SK-N-SH treated with all-trans-retinoic acid at 6 μM for 48 hours (cell line): ENCODE data around the gene MAPKAPK5.
"Not testable (repeated sequence)": the region's sequence is repeated elsewhere in the genome, so short reads cannot be mapped to it uniquely, and the experiment has no call there.

ENCODE experiments used
- ATAC-seq: fragments of 200-7000 bp; cut with Tn5 transposase; 3 replicates; pipeline ENCODE4 v1.9.1; 2020; ENCODE audit warnings: mild to moderate bottlenecking, moderate library complexity
- BACH2 ChIP-seq: fragments of 250-450 bp; sonication (Bioruptor Pico); IDR thresholded peaks from 2 replicates; pipeline ENCODE4 v1.9.0; 2021; ENCODE audit warnings: mild to moderate bottlenecking, borderline replicate concordance
- CREB5 ChIP-seq: fragments of 250-450 bp; sonication (Bioruptor Pico); IDR thresholded peaks from 2 replicates; pipeline ENCODE4 v1.5.1; 2020; ENCODE audit warnings: low read depth, mild to moderate bottlenecking, moderate library complexity
- CSDC2 ChIP-seq: fragments of 250-450 bp; sonication (Bioruptor Pico); IDR thresholded peaks from 2 replicates; pipeline ENCODE4 v1.5.0; 2020; ENCODE audit warnings: mild to moderate bottlenecking, moderate library complexity
- ESRRG ChIP-seq: fragments of 250-450 bp; sonication (Bioruptor Pico); IDR thresholded peaks from 2 replicates; pipeline ENCODE4 v1.6.1; 2021; ENCODE audit warnings: mild to moderate bottlenecking
- ISL1 ChIP-seq: fragments of 250-450 bp; sonication (Bioruptor Pico); IDR thresholded peaks from 2 replicates; pipeline ENCODE4 v2.1.2; 2022; ENCODE audit warnings: mild to moderate bottlenecking, moderate library complexity
- OSR1 ChIP-seq: fragments of 250-450 bp; sonication (Bioruptor Pico); IDR thresholded peaks from 2 replicates; pipeline ENCODE4 v1.8.0; 2022; ENCODE audit warnings: moderate library complexity, mild to moderate bottlenecking, inconsistent platforms
- PATZ1 ChIP-seq: fragments of 250-450 bp; sonication (Bioruptor Pico); IDR thresholded peaks from 2 replicates; pipeline ENCODE4 v1.8.0; 2020; ENCODE audit warnings: mild to moderate bottlenecking, moderate library complexity, borderline replicate concordance
- POU6F1 ChIP-seq: fragments of 250-450 bp; sonication (Bioruptor Pico); IDR thresholded peaks from 2 replicates; pipeline ENCODE4 v1.8.0; 2021; ENCODE audit warnings: low read depth, mild to moderate bottlenecking, moderate library complexity, borderline replicate concordance
- PPARA ChIP-seq: fragments of 250-450 bp; sonication (Bioruptor Pico); IDR thresholded peaks from 2 replicates; pipeline ENCODE4 v1.5.0; 2020; ENCODE audit warnings: mild to moderate bottlenecking, borderline replicate concordance
- RARB ChIP-seq: fragments of 250-450 bp; sonication (Bioruptor Pico); IDR thresholded peaks from 2 replicates; pipeline ENCODE4 v1.8.0; 2021; ENCODE audit warnings: mild to moderate bottlenecking, moderate library complexity
- SNAI2 ChIP-seq: fragments of 250-450 bp; sonication (Bioruptor Pico); IDR thresholded peaks from 2 replicates; pipeline ENCODE4 v1.5.0; 2020; ENCODE audit warnings: mild to moderate bottlenecking, moderate library complexity
- TCF4 ChIP-seq: fragments of 250-450 bp; sonication (Bioruptor Pico); IDR thresholded peaks from 2 replicates; pipeline ENCODE4 v1.8.0; 2021; ENCODE audit warnings: mild to moderate bottlenecking, moderate library complexity, borderline replicate concordance
- TOX ChIP-seq: fragments of 250-450 bp; sonication (Bioruptor Pico); IDR thresholded peaks from 2 replicates; pipeline ENCODE4 v1.8.0; 2021; ENCODE audit warnings: mild to moderate bottlenecking, moderate library complexity, borderline replicate concordance
- ZC3H10 ChIP-seq: fragments of 250-450 bp; sonication (Bioruptor Pico); IDR thresholded peaks from 2 replicates; pipeline ENCODE4 v1.5.1; 2021; ENCODE audit warnings: mild to moderate bottlenecking, moderate library complexity
- ZFP3 ChIP-seq: fragments of 250-450 bp; sonication (Bioruptor Pico); IDR thresholded peaks from 2 replicates; pipeline ENCODE4 v1.5.0; 2020; ENCODE audit warnings: mild to moderate bottlenecking, moderate library complexity
- ZFP30 ChIP-seq: fragments of 450-650 bp; formaldehyde crosslinking; IDR thresholded peaks from 2 replicates; pipeline ENCODE4 v1.5.0; 2022; ENCODE audit warnings: mild to moderate bottlenecking, moderate library complexity
- ZNF565 ChIP-seq: fragments of 450-650 bp; formaldehyde crosslinking; conservative IDR thresholded peaks from 2 replicates; pipeline ENCODE4 v1.5.0; 2020; ENCODE audit warnings: low read depth, mild to moderate bottlenecking, moderate library complexity
- ZNF70 ChIP-seq: fragments of 450-650 bp; formaldehyde crosslinking; IDR thresholded peaks from 2 replicates; pipeline ENCODE4 v1.5.0; 2020; ENCODE audit warnings: mild to moderate bottlenecking, moderate library complexity
- ZNF8 ChIP-seq: fragments of 450-650 bp; formaldehyde crosslinking; IDR thresholded peaks from 2 replicates; pipeline ENCODE4 v1.5.0; 2020; ENCODE audit warnings: mild to moderate bottlenecking, moderate library complexity
- TF ChIP-seq, protein P1 (sequence below): fragments of 250-450 bp; sonication (Bioruptor Pico); IDR thresholded peaks from 2 replicates; pipeline ENCODE4 v1.5.1; 2021; ENCODE audit warnings: mild to moderate bottlenecking, moderate library complexity

MAPKAPK5 gene

DNA sequence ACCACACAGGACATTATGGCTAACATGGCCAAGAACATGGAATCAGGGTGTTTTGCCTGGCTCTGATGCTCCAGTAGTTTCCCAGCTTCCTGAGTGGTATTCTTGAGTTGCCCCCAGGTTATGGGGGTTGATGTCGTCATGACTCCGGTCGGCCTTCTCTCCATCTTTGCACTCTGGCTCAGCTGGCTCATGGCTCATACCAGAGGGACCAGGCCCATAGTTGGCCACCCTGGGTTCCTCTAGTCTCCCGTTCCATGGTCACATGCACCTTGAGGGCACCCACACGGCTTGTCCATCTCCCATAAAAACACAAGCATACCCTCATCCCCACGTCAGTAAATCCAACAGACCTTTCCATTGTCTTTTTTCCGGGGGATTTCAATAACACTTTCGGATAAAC, 23.7 kb upstream of the MAPKAPK5 start:
- no peak for ATAC-seq
- TF ChIP-seq ZNF565, result no peak
- TF ChIP-seq RARB (CRISPR knock-in tag), result no peak
- TF ChIP-seq ESRRG (CRISPR knock-in tag), result no peak
- no peak for TF ChIP-seq ZFP3
- TF ChIP-seq, protein P1, sequence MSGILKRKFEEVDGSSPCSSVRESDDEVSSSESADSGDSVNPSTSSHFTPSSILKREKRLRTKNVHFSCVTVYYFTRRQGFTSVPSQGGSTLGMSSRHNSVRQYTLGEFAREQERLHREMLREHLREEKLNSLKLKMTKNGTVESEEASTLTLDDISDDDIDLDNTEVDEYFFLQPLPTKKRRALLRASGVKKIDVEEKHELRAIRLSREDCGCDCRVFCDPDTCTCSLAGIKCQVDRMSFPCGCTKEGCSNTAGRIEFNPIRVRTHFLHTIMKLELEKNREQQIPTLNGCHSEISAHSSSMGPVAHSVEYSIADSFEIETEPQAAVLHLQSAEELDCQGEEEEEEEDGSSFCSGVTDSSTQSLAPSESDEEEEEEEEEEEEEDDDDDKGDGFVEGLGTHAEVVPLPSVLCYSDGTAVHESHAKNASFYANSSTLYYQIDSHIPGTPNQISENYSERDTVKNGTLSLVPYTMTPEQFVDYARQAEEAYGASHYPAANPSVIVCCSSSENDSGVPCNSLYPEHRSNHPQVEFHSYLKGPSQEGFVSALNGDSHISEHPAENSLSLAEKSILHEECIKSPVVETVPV (CRISPR knock-in tag), result no peak
- TF ChIP-seq ZFP30 (CRISPR knock-in tag), result no peak
- TF ChIP-seq PATZ1, result no peak
- TF ChIP-seq PPARA (CRISPR knock-in tag), result no peak
- TF ChIP-seq ZNF70 (CRISPR knock-in tag), result no peak
- no peak for TF ChIP-seq ZC3H10 (CRISPR knock-in tag)
- no peak for TF ChIP-seq POU6F1 (CRISPR knock-in tag)
- TF ChIP-seq, all 23 proteins: peak for 0

DNA sequence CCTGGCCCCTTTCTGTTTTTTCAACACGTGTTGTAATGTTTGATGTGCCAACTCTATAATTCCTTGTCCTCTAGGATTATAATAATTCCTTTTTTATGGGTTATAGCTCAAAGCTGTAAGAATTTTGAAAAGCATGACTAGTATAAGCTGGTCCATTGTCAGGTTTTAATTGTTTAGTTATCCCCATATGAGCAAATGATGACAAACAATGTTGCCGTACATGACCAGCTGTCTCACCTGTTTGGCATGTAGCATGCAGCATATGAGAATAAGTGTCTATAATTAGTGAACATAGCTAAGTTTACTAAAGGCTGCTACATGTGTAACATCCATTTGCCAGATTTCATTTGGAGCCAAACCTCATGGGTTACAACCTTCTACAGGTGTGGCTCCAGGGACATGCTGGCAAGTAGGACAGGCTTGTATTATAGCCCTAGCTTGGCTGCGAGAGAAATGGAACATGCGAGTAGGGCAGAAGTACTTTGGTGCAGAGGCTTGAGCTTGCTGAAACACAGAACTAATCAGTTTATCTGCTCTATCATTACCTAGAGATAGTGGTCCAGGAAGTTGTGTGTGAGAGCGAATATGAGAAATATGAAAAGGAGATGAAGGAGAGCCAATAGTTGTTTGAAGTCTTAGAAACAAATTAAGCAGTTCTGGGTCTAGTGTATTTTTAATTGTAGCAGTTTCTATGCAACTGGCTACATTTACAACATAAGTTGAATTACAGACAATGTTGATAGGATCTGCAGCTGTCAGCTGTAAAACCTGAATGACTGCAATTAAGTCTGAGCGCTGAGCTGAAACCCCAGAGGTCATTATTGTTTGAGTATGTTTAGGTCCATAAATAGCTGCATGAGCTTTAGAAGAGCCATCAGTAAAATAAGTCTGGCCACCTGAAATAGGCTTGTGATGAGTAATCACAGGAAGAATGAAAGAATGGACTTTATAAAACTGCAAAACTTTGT, 22.6 kb upstream of the MAPKAPK5 start:
- TF ChIP-seq, protein P1 (CRISPR knock-in tag), result no peak
- TF ChIP-seq SNAI2 (CRISPR knock-in tag) (no peak), ZFP3 (no peak), OSR1 (CRISPR knock-in tag) (no peak)
- TF ChIP-seq, all 23 proteins: peak for 0
- ATAC-seq, result no peak

- ATAC-seq, result not testable (repeated sequence)
Observed at GRCh38 chr12:111820828-111821227, 21.2 kb upstream of the MAPKAPK5 start.

DNA sequence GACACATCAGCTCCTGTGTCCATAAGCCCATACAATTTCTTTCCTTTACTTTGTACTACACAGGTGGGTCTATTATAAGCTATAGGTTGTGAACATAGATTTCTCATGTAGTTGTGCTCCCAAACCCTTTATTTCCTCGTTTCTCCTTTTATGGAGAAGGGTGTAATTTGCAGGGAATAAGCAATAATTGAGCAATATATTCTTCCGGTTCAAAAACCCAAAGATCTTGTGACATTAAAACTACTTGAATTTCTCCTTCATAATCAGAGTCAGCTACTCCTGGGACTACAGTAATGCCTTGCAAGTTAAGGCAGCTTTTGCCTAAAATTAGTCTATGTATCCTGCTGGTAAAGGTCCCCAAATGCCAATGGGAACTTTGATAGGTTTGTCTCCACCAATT, 19.1 kb upstream of the MAPKAPK5 start:
- TF ChIP-seq CREB5 (CRISPR knock-in tag), result no peak
- no peak for TF ChIP-seq SNAI2 (CRISPR knock-in tag)
- TF ChIP-seq ZC3H10 (CRISPR knock-in tag), result no peak
- TF ChIP-seq ZNF8, result no peak
- TF ChIP-seq ZFP30 (CRISPR knock-in tag), result no peak
- no peak for TF ChIP-seq ZNF565
- no peak for TF ChIP-seq RARB (CRISPR knock-in tag)
- no peak for TF ChIP-seq ISL1 (CRISPR knock-in tag)
- no peak for TF ChIP-seq PATZ1
- TF ChIP-seq TOX, result no peak
- TF ChIP-seq POU6F1 (CRISPR knock-in tag), result no peak
- no peak for TF ChIP-seq CSDC2 (CRISPR knock-in tag)
- no peak for TF ChIP-seq BACH2
- TF ChIP-seq, protein P1 (CRISPR knock-in tag), result no peak
- TF ChIP-seq TCF4 (CRISPR knock-in tag), result no peak
- TF ChIP-seq PPARA (CRISPR knock-in tag), result no peak
- no peak for TF ChIP-seq ESRRG (CRISPR knock-in tag)
- ATAC-seq, result no peak
